GM12874 (cell line): ENCODE results near the gene NOG.

ENCODE experiments used
- TF ChIP-seq, protein P1 (sequence below): IDR thresholded peaks from 2 replicates; pipeline ENCODE4 v1.5.1; 2011; ENCODE audit warnings: low read depth, mild to moderate bottlenecking, control low read depth, low read length, moderate library complexity; ENCODE audit not compliant: insufficient read depth

NOG gene

DNA sequence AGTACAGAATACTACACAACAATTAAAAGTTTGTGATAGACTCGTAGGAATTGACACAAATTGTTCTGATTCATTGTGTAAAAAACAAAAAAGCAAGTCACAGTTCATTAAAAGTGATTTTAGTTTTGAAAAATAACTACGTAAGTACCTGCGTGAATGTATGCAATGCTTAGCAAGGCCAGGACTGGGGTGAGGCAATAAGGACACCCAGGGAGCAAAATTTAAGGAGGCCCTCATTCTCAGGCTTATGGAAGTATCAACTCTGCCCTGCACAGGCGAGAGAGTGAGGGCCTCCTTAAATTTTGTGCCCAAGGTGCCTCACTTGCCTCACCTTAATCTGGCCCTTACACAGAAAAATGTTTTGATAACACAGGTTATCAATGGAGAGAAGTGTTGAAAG is 31.4 kb downstream of the NOG start:
- TF ChIP-seq, protein P1, sequence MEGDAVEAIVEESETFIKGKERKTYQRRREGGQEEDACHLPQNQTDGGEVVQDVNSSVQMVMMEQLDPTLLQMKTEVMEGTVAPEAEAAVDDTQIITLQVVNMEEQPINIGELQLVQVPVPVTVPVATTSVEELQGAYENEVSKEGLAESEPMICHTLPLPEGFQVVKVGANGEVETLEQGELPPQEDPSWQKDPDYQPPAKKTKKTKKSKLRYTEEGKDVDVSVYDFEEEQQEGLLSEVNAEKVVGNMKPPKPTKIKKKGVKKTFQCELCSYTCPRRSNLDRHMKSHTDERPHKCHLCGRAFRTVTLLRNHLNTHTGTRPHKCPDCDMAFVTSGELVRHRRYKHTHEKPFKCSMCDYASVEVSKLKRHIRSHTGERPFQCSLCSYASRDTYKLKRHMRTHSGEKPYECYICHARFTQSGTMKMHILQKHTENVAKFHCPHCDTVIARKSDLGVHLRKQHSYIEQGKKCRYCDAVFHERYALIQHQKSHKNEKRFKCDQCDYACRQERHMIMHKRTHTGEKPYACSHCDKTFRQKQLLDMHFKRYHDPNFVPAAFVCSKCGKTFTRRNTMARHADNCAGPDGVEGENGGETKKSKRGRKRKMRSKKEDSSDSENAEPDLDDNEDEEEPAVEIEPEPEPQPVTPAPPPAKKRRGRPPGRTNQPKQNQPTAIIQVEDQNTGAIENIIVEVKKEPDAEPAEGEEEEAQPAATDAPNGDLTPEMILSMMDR = no peak

DNA sequence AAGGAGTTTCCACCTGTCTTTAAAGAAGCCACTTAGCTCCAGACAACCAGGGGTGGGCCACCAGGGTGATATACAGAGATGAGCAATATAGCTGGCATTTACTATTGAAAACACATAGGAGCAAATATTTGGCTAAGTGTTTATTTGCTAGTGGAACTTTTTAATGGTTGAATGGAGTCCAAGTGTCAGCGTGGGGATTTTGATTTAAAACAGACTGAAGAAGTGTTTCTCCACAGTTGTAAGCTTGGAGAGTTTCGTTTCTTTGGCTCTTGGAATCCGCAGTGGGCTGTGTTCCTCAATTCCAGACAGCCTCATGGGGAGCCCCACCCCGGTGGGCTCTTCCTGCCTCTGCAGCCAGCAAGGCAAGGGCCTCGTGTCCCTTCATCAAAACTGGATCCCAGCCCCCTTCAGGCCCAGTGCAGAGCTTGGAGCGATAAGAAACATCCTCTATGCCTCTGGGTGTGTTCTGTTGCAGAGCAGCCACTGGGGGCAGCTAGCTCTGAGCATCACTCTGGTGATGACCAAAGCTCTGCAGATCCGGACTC is 36.1 kb downstream of the NOG start:
- TF ChIP-seq, protein P1 = peak; percentile 35; the same call in 1 of the 2 replicates

DNA sequence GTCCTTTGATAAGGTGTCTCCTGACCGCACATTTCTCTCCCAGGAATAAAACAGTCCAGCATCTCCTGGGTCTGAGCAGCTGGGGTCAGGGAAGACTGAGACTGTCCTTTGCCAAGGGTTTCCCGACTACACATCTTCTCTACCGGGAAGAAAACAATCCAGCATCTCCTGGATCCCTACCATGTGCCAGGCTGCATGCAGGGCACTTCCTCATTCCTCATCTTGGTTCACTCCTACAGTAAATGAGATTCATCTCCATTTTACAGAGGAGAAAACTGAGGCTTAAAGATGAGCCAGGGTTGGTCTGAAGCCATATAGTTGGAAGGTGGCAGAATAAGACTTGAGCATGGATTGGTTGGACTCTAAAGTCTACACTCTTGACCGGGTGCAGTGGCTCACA is 36.7 kb downstream of the NOG start:
- TF ChIP-seq, protein P1 = no peak

DNA sequence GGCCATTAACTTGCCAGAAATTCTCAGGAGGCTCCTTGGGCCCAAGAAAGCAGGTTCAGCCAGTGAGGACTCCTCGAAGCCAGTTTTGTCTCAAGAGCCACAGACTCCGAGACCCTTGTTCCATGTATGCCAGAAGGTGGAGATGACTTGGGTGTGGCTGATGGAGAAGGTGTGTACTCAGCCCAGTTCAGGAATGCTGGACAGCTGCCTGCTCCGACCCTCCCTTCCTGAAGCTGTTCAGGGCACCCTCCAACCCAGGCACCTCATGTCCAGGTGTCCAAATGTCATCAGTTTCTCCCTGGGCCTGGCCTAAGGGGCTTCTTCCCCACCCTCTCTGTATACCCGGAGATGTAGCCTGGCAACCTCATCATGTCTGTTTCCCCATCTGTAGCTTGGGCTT is 40.2 kb downstream of the NOG start:
- TF ChIP-seq, protein P1 = no peak

DNA sequence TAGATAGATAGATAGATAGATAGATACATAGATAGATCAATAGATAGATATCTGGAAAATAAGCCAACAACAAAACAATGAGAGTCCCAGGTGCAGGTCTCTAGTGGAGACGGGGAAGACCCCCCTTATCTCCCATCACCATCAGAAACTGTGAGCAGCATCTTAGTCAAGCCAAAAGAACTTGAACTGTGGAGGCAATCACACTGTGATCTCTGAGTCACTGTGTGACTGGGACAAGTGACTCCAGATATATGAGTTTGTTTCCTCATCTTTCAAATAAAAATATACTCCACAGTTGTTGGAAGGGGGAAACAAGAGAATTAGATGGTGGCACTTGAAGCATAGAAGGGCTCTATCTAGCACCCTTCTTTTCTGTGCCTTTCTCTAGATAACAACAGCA is 42.1 kb downstream of the NOG start:
- TF ChIP-seq, protein P1 = no peak

DNA sequence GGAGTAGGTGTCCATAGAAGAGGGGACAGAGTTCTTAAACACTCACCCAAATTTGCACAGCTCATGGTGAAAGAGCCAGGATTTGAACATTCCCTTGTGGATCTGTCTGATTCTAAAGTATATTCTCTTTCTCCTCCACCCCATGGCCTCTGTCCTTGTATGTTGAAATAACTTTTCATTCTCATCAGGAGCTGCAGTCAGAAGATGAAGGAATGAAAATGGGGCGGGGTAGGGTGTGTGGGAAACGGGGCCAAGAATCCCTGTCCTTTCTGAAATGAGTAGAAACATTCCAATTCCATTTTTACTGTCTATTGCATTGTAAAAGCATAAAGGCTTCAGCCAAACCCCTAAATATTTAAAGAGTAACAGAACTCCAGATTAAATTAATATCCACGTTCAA is 42.8 kb downstream of the NOG start:
- TF ChIP-seq, protein P1 = no peak

DNA sequence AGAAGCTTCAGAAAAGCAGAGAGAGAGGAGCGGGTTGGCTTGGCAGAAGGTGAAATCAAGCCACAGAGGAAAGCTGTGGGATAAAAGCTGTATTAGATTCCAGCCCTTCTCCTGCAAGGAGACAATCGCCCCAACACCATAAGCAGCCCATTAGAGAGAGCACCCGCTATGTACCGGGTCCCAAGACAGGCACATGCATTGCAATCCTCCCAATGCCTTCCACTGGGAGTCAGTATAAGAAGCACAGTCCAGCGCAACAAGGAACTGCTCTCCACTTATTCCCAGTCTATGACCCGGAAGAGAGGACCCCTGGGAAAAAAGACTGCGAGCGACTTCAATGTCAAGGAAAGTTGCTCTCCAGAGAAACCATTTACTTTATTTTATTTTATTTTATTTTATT is 43.8 kb downstream of the NOG start:
- TF ChIP-seq, protein P1 = no peak
